ENCODE data around the gene NTM.
A peak's percentile ranks its signal among the peaks of the same experiment; 100 is the strongest.
"Not testable (repeated sequence)": the region's sequence is repeated elsewhere in the genome, so short reads cannot be mapped to it uniquely, and the experiment has no call there.

The NTM gene

DNA sequence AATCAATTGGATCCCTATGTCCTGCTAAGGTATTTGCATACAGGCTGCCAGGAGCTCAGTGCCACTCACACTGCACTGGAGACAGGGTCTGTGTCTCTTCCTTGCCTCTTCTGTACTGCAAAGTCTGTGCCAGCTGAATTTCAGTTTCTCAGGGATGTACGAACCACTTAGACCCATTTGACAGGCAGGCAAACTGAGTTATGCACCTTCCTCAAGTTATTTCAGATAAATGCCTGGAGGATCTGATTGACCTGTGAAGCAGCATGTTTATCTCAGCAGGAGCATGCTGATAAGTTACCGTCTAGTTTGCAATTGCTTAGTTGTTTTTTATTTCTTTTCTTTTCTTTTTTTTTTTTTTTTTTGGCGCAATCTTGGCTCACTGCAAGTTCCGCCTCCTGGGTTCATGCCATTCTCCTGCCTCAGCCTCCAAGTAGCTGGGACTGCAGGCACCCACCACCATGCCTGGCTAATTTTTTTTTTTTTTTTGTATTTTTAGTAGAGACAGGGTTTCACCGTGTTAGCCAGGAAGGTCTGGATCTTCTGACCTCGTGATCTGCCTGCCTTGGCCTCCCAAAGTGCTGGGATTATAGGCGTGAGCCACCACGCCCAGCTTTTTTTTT, 54.0 kb downstream of the NTM start:
- not testable (repeated sequence) for DNase-seq

DNA sequence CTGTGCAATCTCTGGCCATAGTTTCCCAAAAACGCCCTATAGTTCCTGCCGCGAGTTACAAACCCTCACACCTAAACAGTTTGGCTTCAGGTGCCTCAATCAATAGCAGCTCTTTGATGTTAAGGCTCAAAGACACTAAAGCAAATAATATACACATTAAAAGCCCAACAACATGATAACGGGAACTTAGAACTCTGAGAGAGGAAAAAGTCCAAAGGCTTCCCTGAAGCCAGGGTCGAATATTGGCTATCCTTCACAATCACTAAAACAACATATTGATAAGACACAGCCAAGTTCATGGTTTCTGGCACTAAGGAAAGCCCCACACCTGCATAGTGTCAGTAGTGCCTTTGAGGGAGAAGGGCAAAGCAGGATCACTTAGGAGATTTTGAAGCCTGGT, 54.9 kb downstream of the NTM start:
- DNase-seq, result no peak

DNA sequence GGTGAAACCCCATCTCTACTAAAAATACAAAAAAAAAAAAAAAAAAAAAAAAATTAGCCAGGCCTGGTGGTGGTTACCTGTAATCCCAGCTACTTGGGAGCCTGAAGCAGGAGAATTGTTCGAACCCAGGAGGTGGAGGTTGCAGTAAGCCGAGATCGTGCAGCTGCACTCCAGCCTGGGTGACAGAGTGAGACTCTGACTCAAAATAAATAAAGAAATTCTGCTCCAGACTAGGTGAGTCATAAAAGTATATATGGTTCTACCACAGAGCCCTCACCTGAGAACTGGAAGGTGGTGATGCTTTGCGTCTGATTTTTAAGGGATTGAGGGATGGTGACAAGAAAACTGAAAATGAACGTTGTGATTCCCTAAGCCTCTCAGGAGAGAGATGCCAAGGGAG, 58.4 kb downstream of the NTM start:
- no peak for DNase-seq

GRCh38 chr11:131430473-131431208, 60.2 kb downstream of the NTM start:
- peak; percentile 57 for DNase-seq

DNA sequence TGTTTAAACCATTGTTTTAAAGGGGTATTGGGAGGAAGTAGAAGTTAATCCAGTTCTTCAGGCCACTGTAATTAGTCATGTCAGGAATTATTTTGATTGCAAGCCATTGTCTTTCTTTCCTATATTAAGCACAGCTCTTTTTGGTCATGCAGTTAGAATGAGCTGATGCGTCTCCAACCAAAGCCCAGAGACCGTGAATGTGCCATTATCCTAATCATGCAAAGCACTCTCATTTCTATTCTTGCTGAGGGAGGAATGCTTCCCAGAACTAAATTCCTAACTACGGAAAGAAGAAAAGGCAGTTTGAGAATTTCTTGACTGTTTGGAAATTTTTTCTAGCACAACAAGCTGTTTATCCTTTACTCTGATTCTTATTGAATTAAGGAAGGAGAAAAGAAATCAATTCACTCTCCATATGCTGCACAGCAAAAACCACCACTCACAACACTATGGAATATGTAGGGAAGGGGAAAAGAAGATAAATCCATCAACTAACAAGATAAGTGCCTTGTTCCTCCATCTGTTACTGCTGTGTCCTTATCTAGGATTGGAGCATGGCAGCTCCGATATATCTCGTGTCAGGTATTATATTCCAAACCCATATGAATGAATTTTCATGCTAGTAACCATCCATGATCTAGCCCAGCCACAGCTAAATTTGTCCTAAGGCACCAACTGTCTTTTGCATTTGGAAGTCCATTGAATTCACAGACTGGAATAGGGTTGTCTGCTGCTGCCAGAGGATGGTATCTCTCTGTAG, 70.8 kb downstream of the NTM start:
- DNase-seq, result no peak

DNA sequence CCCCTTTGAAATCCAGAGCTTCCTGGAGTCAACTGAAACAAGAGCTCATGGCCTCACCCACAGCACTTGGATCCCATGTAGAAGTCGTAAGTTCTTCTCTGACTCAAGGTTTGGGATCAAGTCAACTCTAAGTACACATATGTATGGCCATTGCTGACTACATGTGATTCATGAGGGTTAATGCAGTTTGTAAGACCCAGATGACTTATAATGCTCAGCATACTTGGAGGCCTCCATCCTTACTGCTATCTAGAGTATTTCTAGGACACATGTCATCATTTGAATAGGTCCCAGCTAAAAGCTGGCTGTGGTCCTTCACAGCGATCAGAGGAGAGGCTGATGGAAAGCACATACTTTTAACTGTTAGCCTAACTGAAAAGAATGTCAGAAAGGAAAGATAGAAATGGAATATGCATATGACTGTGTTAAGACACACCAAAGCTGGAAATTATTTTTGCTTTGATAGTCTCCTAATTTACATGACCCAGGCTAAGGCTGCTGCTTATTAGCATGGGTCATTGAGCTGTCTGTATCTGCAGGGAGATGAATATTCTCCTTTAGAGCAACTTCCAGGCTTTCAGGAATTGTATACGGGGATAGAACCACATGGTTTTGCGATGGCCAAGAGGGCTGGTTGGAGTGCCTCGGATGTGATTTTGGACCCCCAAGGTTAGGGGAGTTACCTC, 76.3 kb downstream of the NTM start:
- DNase-seq, result no peak

DNA sequence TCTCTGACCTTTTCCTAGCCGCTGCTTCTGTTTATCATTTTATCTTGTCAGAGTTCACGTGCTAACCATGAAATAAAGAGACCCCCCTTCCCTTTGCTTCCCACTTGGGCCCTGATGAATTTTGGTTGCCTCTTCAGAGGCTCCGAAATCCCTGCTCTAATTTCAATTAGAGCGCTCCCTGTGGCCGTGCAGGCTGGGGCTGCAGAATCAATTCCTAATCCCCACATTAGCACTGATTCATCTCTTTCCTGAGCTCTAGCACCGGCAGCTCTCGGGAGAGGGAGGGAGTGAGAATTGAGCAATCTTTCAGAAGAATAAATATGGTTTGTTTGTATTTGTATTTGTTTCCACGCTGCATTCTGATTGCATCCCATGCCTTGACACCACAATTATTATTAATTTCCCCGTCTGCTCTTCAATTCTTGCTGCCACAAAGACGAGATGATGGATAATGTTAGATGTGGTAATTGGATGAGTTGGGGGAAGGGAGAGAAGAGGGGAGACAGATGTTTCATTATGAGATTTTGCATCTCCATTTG, 76.9 kb downstream of the NTM start:
- no peak for DNase-seq

- no peak for DNase-seq
Observed at GRCh38 chr11:131447898-131448297, 77.5 kb downstream of the NTM start.

DNA sequence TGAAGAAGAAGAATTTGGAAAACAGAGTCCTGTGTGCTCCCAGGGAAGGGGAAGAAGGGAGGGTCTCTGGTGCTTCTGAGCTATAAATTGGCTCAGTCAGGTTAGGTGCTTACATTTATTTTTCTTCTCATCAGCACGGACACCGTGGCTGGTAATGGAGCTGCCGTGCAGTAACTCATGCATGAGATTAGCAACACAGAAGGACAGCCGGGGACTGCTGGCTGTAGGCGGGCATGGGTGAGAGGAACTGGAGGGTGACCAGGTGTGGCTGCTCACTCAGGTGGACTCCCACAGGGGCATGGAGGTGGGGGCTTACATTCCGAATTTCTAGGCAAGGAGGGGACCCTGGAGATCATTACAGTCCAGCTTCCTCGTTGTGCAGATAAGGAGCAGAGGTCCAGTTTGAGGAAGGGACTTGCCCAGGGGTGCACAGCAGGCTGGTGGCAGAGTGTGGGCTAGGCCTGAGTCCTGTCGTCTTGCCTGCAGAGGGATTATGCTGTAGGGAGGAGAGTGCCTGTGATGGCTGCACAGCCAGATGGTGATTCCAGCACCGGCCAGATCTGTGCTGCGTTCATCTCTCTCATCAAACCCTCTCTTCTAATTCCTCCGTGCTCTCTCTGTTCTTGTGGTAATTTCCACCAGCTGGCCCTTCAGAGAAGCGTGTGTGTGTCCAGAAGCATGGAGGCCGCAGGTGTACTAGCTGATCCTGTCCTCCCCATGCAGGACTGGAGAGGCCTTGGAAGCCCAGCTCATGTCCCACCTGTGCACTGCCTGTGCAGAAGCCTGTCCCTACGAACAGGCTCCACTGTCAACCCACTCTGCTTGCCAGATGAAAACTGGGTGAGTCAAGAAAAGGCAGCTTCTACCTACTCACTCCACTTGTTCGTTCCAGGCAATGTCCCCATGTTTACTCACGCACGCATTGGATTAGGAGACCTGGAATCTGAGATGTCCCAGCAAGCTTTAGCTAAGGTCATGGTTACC, 78.9 kb downstream of the NTM start:
- no peak for DNase-seq

- DNase-seq, result no peak
Observed at GRCh38 chr11:131454490-131454889, 84.1 kb downstream of the NTM start.

DNA sequence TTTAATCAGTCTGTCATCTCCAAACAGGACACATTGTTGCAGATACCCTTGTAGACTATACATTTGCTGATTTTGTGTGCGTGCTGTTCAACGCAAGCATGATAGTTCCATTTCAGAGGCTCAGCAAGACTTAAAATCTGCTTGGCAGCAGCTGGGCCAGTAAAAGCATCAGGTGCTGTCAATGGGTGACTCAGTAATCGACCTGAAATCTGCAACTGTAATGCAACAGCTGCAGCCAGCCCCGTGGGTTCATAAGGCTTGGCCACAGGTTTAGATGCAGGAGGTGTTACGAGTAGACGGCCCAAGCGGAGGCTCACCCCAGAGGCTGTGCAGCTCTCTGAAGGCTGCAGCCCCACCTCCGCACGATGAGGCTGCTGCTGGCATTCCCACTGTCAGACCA, 84.6 kb downstream of the NTM start:
- no peak for DNase-seq

DNA sequence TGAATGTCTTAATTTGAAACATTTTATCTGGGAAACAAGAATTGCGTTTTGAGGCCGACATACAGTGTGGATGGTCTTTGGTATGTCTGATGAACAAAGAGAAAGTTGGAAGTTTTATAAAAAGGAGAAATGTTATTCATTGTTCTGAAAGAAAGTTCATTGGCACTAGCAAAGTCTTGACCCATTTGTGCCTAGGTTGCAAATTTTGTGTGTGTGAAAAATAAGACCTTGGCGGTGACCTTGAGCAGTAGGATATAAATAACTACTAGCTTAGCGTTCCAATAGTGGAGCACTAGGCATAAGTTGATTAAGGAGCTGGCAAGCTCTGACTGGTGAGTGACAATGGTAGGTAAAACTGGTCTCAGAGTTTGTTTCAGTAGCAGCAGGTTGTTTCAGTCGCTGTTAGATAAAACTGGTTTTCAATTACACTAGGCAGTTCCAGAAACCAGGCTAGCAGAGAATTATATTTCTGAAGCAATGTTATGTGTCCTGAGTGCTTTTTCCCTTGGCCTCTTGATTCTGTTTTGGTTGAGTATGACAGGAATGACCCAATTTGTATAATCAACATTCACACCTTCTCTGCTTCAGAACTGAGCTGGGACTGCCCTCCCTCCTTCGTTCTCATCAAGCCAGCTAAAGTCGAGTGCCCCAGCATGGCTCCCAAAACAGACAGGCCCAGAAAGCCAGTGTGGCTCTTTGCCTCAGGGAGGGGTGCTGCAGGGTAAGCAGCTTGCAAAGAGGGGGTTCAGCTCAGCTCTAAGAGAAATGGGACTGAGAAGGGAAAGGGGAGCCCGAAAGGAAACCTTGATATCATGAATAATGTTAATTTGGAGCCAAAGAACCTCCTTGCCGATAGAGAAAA, 85.7 kb downstream of the NTM start:
- no peak for DNase-seq

DNA sequence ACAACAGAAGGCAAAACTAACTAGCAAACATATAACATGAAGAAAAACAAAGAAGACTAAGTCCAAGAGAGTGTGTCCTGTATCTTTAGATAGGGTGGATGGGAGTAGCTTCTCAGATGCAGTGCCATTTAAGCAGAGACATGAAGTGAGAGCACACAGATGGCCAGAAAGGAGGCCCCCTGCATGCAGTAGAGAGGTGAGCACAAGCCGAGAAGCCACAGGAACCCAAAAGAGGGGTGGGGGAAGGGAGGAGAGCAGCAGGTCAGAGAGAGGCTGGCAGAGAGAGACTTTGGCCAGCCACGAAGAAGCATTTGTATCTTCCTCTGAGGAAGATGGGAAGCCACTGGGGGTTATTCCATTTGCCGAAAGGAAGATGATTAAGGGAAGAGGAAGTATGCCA, 86.7 kb downstream of the NTM start:
- no peak for DNase-seq

DNA sequence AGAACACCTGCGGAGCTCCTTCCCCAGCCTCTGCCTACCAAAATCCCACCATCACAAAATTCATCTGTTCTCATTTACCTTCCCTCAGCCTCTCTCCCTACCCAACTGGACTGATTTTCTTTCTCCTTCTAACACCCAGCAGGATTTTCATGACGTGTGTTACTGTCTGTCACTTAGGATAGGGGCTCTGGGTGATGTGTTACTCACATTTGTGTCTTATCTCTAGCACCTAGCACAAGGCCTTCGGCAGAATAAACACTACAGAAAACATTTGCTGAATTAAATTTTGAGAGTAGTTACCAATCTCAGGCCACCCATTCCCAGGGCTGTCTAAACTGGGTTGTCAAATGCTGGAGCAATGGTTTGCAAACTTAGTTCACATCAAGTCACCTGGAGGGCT, 88.0 kb downstream of the NTM start:
- DNase-seq, result no peak

DNA sequence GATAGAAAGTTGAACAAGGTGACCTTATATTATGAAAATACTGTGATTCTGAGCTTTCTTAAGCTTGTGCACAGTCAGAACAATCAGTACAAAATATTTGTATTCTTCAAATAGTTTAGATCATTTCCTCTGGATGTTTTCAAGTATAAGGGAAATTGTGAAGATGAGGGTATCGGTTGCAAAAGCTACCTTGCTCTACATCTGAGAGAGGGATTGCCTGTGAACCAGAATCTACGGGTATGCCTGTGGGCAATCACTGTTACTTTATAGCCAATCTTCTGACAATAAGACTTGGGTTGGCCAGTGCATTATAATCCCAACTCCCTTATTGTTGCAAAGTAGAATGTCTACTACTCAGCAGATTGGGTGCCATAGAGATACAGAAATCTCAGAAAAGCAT, 90.5 kb downstream of the NTM start:
- no peak for DNase-seq

- no peak for DNase-seq
Observed at GRCh38 chr11:131462622-131463021, 92.2 kb downstream of the NTM start.

DNA sequence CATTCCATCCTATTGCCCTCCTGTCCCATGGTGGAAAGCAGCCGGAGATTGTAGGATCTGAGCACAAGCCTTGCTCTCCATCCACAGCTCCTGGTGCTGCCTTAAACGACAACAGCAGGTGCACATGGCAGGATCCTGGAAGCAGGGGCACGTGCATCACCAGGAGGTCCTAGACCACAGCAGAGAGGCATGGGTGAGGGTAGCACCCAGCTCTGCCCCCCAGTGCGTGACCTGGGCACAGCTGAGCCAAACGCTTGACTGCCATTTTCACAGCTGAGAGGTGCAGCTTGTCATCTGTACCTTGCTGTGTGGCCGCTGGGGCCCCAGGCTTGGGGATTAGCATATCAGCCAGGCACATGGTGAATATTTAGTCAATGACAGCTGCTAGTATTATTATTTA, 92.7 kb downstream of the NTM start:
- no peak for DNase-seq

- no peak for DNase-seq
Observed at GRCh38 chr11:131463649-131464425, 93.4 kb downstream of the NTM start.

- no peak for DNase-seq
Observed at GRCh38 chr11:131464461-131464860, 94.0 kb downstream of the NTM start.

DNA sequence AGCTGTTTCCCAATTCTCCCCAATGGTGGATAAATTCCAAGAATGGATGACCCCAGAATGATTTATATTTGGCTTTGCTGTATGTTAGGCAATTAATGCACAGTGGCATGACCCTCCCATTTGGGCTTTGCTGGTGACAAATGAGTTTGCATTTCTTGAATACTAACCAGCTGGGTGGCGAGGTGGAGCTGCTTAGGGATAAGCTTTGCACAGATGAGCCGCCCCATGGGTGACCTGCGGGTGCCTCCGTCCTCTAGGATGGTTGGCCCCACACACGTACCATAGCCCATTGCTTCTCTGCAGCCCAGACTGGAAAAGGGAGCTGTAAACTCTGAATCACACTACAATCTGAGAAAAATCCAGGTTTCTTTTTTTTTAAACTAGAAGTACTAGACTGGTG, 94.6 kb downstream of the NTM start:
- no peak for DNase-seq

All from fibroblast of skin of right quadriceps (primary cell).